ENCODE results near the gene VPS26C.

GRCh38 chr21:37233551-37234146 is 33.5 kb downstream of the VPS26C start:
- TF ChIP-seq REST (IDR thresholded peaks at IDR 0.05; ENCODE audit: insufficient read depth in 1 of 2, low read depth in 2 of 2, low read length in 2 of 2) (no peak), TAF1 (IDR thresholded peaks at IDR 0.05; ENCODE audit: borderline replicate concordance, insufficient read depth, low read length) (no peak), FOXP2 (optimal IDR thresholded peaks at IDR 0.05; ENCODE audit: borderline replicate concordance, extremely low read depth, extremely low read length, insufficient read depth) (no peak), POLR2AphosphoS5 (IDR thresholded peaks at IDR 0.05; ENCODE audit: low read depth, low read length) (no peak), SIN3A (IDR thresholded peaks at IDR 0.05; ENCODE audit: borderline replicate concordance, insufficient read depth, low read length) (no peak)

All from PFSK-1 (cell line).